PC-9 (cell line): ENCODE data around the gene RIPOR2. TPM values are rescaled to one million over a fixed set of nuclear protein-coding genes. Genes with fewer than 3 reads are reported as not detected.
"Not testable (repeated sequence)": the region's sequence is repeated elsewhere in the genome, so short reads cannot be mapped to it uniquely, and the experiment has no call there.

Experiments
- BruUV-seq: library from RNA; stranded (reverse); fragments of 400-500 nt; replicated peaks from 2 replicates; lab custom pipeline; 2021; lab: Mats Ljungman, UMichigan
- CTCF ChIA-PET: fragments of 300-600 bp; sonication (Branson Sonifier 250); formaldehyde crosslinking; loops from one replicate; lab custom pipeline; 2022; ENCODE audit warnings: antibody characterized with exemption; lab: Charles Lee
- POLR2A ChIA-PET: fragments of 300-600 bp; sonication (Branson Sonifier 250); formaldehyde crosslinking; loops from one replicate; lab custom pipeline; 2022; ENCODE audit warnings: antibody characterized with exemption; ENCODE audit not compliant: unreplicated experiment; lab: Charles Lee
- DNase-seq, 2 experiments: peaks; one replicate each; pipeline versions ENCODE4 v3.0.0 to v3.0.0-alpha.2; 2015 to 2022; ENCODE audit warnings: mixed read lengths in 1 of 2
- H2AFZ ChIP-seq: fragments of 200-600 bp; sonication (generic); 2 replicates; pipeline ENCODE4 v1.8.1; 2017; ENCODE audit warnings: antibody characterized with exemption
- H3F3A ChIP-seq: fragments of 200-600 bp; sonication (generic); 2 replicates; pipeline ENCODE4 v1.8.1; 2017; ENCODE audit warnings: antibody characterized with exemption, mild to moderate bottlenecking, low read depth; ENCODE audit not compliant: insufficient read depth
- H3K27ac ChIP-seq: fragments of 200-600 bp; sonication (generic); 2 replicates; pipeline ENCODE4 v1.6.1; 2016; ENCODE audit warnings: mixed run types
- H3K27me3 ChIP-seq: fragments of 200-600 bp; sonication (generic); 2 replicates; pipeline ENCODE4 v1.6.1; 2016; ENCODE audit warnings: low read depth, mixed run types; ENCODE audit not compliant: insufficient read depth
- H3K36me3 ChIP-seq: fragments of 200-600 bp; sonication (generic); 2 replicates; pipeline ENCODE4 v1.6.1; 2016; ENCODE audit warnings: low read depth, mixed run types
- H3K4me1 ChIP-seq: fragments of 200-600 bp; sonication (generic); replicated peaks from 2 replicates; pipeline ENCODE4 v1.6.1; 2016; ENCODE audit warnings: mixed run types; ENCODE audit not compliant: insufficient read depth
- H3K4me2 ChIP-seq: fragments of 200-600 bp; sonication (generic); 2 replicates; pipeline ENCODE4 v1.6.1; 2017; ENCODE audit warnings: mixed run types
- H3K4me3 ChIP-seq: fragments of 200-600 bp; sonication (generic); 2 replicates; pipeline ENCODE4 v1.6.1; 2016; ENCODE audit warnings: mixed run types
- H3K79me2 ChIP-seq: fragments of 200-600 bp; sonication (generic); 2 replicates; pipeline ENCODE4 v1.6.1; 2017; ENCODE audit warnings: low read depth, mixed run types
- H3K9me2 ChIP-seq: fragments of 200-600 bp; sonication (generic); 2 replicates; pipeline ENCODE4 v1.8.1; 2017; ENCODE audit warnings: mild to moderate bottlenecking; ENCODE audit not compliant: insufficient read depth
- H3K9me3 ChIP-seq: fragments of 200-600 bp; sonication (generic); 2 replicates; pipeline ENCODE4 v1.8.1; 2016; ENCODE audit warnings: low read depth; ENCODE audit not compliant: insufficient read depth
- H4K20me1 ChIP-seq: fragments of 200-600 bp; sonication (generic); 2 replicates; pipeline ENCODE4 v1.8.1; 2017; ENCODE audit not compliant: insufficient read depth
- EZH2 ChIP-seq: fragments of 200-600 bp; sonication (generic); IDR thresholded peaks from 2 replicates; pipeline ENCODE4 v1.8.0; 2017; ENCODE audit warnings: antibody characterized with exemption, low read depth
- intact Hi-C: fragments of 100-400 bp; cut with micrococcal nuclease; formaldehyde crosslinking; loops from one replicate; pipeline ENCODE4 v1.10.0; 2022; ENCODE audit not compliant: unreplicated experiment
- total RNA-seq: library from RNA; stranded (reverse); gene quantifications from 2 replicates; pipeline ENCODE4 v1.2.3, GENCODE V29; 2021
- TF ChIP-seq, protein P1 (sequence below): fragments of 200-600 bp; sonication (generic); conservative IDR thresholded peaks from 2 replicates; pipeline ENCODE4 v1.6.1; 2017; ENCODE audit warnings: mixed run types, antibody characterized with exemption, mild to moderate bottlenecking, moderate library complexity

RIPOR2 gene
- total RNA-seq, 1 experiment from 2014 or later = 0.94 TPM

DNA sequence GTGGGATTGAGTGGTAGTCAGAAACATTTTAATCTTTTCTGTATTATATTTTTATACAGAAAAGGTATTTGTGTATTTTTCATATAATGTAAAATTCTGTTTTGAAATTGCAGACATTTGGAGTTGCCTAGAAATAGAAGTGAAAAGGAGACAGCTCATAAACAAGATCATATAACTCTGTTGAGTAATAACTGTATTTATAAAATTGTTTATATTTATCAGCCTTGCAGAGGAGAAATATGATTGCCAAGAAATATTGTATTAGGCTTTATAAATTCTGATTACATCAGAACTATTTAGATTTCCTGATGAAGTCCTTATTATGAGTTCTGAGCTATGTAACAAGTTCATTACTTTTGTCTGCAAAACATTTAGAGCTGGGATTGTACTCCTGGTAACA lies 55.3 kb downstream of the RIPOR2 start:
- intact Hi-C loops = no loop called here
- Histone ChIP-seq H3F3A (peaks cover 7% of the 10 kb centered on the region; the same call in 1 of the 2 replicates), H3K4me3 (no peak overlapping the region), H3K79me2 (no peaks in the 10 kb centered on the region), H3K27me3 (no peaks in the 10 kb centered on the region), H3K9me3 (peaks cover 10% of the 10 kb centered on the region; the same call in 1 of the 2 replicates), H3K4me2 (no peak overlapping the region), H3K4me1 (peaks cover 15% of the 10 kb centered on the region), H2AFZ (no peak overlapping the region), H3K9me2 (no peaks in the 10 kb centered on the region), H4K20me1 (no peaks in the 10 kb centered on the region), H3K27ac (no peak overlapping the region), H3K36me3 (no peaks in the 10 kb centered on the region)
- ChIA-PET POLR2A (no interaction called here), CTCF (no interaction called here)
- no peak for DNase-seq
- TF ChIP-seq, protein P1, sequence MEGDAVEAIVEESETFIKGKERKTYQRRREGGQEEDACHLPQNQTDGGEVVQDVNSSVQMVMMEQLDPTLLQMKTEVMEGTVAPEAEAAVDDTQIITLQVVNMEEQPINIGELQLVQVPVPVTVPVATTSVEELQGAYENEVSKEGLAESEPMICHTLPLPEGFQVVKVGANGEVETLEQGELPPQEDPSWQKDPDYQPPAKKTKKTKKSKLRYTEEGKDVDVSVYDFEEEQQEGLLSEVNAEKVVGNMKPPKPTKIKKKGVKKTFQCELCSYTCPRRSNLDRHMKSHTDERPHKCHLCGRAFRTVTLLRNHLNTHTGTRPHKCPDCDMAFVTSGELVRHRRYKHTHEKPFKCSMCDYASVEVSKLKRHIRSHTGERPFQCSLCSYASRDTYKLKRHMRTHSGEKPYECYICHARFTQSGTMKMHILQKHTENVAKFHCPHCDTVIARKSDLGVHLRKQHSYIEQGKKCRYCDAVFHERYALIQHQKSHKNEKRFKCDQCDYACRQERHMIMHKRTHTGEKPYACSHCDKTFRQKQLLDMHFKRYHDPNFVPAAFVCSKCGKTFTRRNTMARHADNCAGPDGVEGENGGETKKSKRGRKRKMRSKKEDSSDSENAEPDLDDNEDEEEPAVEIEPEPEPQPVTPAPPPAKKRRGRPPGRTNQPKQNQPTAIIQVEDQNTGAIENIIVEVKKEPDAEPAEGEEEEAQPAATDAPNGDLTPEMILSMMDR = no peak
- TF ChIP-seq EZH2 = no peak
- no TSS peak for BruUV-seq

DNA sequence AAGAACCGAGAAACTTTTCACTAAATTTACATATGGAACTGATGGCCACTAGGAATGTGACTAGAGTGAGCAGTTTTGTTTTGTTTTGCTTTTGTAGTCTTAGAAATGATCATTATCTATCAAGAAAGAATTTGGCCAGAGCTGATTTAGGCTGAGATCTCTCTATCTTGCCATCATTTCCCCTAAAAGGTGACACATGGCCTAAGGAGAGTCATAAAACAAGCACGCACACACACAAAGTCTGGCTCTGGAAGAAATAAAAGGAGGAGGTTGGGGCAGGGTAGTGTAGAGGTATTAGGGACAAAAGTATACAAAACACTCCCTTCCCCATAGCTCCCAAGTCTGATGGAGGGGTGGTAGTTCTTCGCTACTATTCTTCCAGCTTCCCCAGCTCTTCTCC lies 56.4 kb downstream of the RIPOR2 start:
- H3K4me3 ChIP-seq = no peak overlapping the region
- CTCF ChIA-PET = no interaction called here
- POLR2A ChIA-PET = interaction anchor here (0.6 kb wide), 1 partner anchor 19 kb away, joined by 3 read pairs; no protein-coding TSS in a partner anchor
- no peaks in the 10 kb centered on the region for H4K20me1 ChIP-seq
- no TSS peak for BruUV-seq
- no peak for TF ChIP-seq EZH2
- TF ChIP-seq, protein P1 = no peak
- peaks cover 10% of the 10 kb centered on the region; the same call in 1 of the 2 replicates for H3K9me3 ChIP-seq
- no peak overlapping the region for H3K4me2 ChIP-seq
- H3F3A ChIP-seq = peaks cover 7% of the 10 kb centered on the region; the same call in 1 of the 2 replicates
- H3K79me2 ChIP-seq = no peaks in the 10 kb centered on the region
- H3K9me2 ChIP-seq = no peaks in the 10 kb centered on the region
- peaks cover 15% of the 10 kb centered on the region for H3K4me1 ChIP-seq
- H2AFZ ChIP-seq = no peak overlapping the region
- intact Hi-C loops = no loop called here
- no peaks in the 10 kb centered on the region for H3K36me3 ChIP-seq
- H3K27me3 ChIP-seq = no peaks in the 10 kb centered on the region
- no peak overlapping the region for H3K27ac ChIP-seq
- no peak for DNase-seq

DNA sequence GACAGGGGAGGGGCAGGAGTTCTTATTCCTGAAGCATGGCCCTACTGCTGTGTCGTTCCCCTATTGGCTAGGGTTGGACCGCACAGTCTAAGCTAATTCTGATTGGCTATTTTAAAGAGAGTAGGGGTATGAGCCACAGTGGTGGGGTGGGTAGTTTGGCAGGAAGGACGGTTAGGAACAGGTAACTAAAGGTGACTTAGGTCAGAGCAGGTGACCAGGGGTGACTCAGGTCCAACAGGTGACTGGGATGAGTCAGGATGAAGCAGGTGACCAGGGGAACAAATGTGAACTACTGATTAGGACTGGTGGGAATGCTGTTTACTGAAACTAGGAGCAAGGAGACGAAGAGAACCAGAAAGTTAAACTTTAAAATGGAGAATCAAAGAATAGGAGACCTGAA lies 58.0 kb downstream of the RIPOR2 start:
- H3K27me3 ChIP-seq, H3F3A ChIP-seq, H3K79me2 ChIP-seq, POLR2A ChIA-PET, H3K9me3 ChIP-seq, H3K27ac ChIP-seq, BruUV-seq, DNase-seq, intact Hi-C loops, H3K4me2 ChIP-seq, H3K4me3 ChIP-seq, H3K9me2 ChIP-seq, H2AFZ ChIP-seq, H3K36me3 ChIP-seq, H3K4me1 ChIP-seq, CTCF ChIA-PET, H4K20me1 ChIP-seq: not testable (repeated sequence)
